ENCODE measurements around the gene PLEKHG4. TPM values are rescaled to one million over a fixed set of nuclear protein-coding genes. Genes with fewer than 3 reads are reported as not detected.

PLEKHG4 gene
- total and polyA plus RNA-seq, 10 donors, result 5.1 to 27.9 (median 13.0) TPM

- WGBS, 5 donors, result 26 to 34% (median 31%) methylated on average over 11 of the region's 11 CpGs
- DNase-seq, result no peak
- peak overlapping the region; percentile 25 to 73 (median 38) for H3K4me3 ChIP-seq
- intact Hi-C loops (cut with DNase I; ENCODE audit: low total_unique reads), result no loop called here
- H3K27me3 ChIP-seq (replicated peaks in 1 of 7), result peaks cover 0 to 23% (median 0%) of the 10 kb centered on the region in 7 donors
- H3K36me3 ChIP-seq, result no peaks in the 10 kb centered on the region
- peaks cover 6 to 41% (median 36%) of the 10 kb centered on the region in 6 donors for H3K4me1 ChIP-seq
- H3K27ac ChIP-seq, result peak overlapping the region in 7 of 8 donors; percentile 14 to 61 (median 51)
- no peak for TF ChIP-seq POLR2AphosphoS5 (IDR thresholded peaks at IDR 0.05)
- no peaks in the 10 kb centered on the region for H3K9me3 ChIP-seq
Measured at GRCh38 chr16:67326115-67326471, 46.8 kb downstream of the PLEKHG4 start.

DNA sequence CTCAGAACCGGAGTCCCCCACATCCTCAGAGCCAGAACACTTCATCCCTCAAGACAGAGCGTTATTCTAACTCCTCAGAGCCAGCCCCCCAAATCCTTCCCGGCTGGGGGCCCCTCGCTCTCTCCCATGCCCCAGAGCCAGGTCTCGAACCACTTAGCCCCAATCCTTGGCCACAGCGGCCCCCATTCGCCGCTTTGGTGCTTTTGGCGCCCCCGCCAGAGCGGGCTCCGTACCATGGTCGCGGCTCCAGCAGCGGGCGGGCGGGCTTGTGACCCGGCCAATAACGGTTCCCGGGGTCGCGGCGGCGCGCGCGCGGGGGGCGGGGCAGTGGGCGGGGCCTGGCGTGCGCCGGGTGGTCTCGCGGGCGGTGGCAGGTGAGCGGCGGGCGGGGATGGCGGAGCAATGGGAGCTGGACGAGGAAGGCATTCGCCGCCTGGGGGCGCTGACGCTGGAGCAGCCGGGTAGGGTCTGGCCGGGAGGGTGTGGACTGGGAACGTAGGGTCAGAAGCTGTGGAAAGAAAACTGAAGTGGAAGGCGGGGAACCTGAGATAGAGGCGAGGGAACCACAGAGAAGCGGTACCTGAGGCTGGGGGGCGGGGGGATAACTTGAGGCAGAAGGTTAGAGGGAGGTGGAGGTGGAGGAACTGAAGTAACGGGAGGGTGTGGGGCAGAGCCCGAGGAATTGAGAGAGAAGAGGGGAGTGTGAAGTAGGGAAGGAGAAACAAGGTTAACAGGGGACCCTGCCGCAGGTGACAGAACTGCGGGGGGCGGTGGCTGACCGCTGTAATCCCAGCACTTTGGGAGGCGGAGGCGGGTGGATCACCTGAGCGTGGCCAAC lies 47.4 kb downstream of the PLEKHG4 start, which contains the start of the genes KCTD19 and LRRC36:
Gene KCTD19, minus strand, starts transcription at position 270 of the 838 bp plus-strand sequence. Its CDS starts 34 bp downstream, at position 236.
Gene LRRC36, plus strand, starts transcription at position 344 of the 838 bp plus-strand sequence. Its CDS starts 48 bp downstream, at position 392.
- Histone ChIP-seq H3K4me3 (peak within 1 kb of the TSS; percentile 25 to 73 (median 38)), H3K27me3 (replicated peaks in 1 of 7) (peaks cover 0 to 23% (median 0%) of the 10 kb centered on the region in 7 donors), H3K9me3 (no peaks in the 10 kb centered on the region), H3K27ac (peak within 1 kb of the TSS in 7 of 8 donors; percentile 14 to 61 (median 51)), H3K4me1 (peaks cover 6 to 41% (median 36%) of the 10 kb centered on the region in 6 donors), H3K36me3 (no peaks in the 10 kb centered on the region)
- TF ChIP-seq, protein P1, sequence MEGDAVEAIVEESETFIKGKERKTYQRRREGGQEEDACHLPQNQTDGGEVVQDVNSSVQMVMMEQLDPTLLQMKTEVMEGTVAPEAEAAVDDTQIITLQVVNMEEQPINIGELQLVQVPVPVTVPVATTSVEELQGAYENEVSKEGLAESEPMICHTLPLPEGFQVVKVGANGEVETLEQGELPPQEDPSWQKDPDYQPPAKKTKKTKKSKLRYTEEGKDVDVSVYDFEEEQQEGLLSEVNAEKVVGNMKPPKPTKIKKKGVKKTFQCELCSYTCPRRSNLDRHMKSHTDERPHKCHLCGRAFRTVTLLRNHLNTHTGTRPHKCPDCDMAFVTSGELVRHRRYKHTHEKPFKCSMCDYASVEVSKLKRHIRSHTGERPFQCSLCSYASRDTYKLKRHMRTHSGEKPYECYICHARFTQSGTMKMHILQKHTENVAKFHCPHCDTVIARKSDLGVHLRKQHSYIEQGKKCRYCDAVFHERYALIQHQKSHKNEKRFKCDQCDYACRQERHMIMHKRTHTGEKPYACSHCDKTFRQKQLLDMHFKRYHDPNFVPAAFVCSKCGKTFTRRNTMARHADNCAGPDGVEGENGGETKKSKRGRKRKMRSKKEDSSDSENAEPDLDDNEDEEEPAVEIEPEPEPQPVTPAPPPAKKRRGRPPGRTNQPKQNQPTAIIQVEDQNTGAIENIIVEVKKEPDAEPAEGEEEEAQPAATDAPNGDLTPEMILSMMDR (IDR thresholded peaks at IDR 0.05 in 8 of 11, conservative IDR thresholded peaks at IDR 0.05 in 3 of 11), result peak in 7 of 11 experiments; percentile 18 to 53 (median 49)
- TF ChIP-seq POLR2AphosphoS5 (IDR thresholded peaks at IDR 0.05) (peak in 1 of 3 donors; percentile 34), POLR2A (IDR thresholded peaks at IDR 0.05) (no peak)
- intact Hi-C loops (cut with DNase I; ENCODE audit: low total_unique reads), result no loop called here
- 9 to 13% (median 10%) methylated on average over 44 to 61 of the region's 61 CpGs for WGBS, 5 donors
- DNase-seq, result peak; percentile 84

DNA sequence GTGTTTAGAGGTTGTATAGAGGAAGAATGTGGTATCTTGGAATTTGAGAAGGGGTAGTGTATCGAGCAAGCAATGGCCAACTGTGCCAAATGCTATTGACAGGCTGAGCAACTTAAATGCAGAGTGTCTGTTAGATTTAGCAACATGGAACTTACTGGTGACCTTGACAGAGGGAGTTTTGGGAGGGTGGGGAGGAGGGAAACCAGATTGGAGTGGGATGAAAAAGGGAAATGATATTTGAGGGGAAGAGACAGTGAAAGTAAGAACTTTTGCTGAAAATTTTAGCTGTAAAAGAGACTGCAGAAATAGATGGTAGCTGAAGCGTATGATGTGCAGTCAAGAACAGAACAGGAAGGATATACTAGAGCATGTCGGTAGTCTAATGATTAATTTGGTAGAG lies 48.4 kb downstream of the PLEKHG4 start:
- Histone ChIP-seq H3K36me3 (no peaks in the 10 kb centered on the region), H3K4me1 (peaks cover 6 to 41% (median 36%) of the 10 kb centered on the region in 6 donors), H3K27me3 (replicated peaks in 1 of 7) (peaks cover 0 to 23% (median 0%) of the 10 kb centered on the region in 7 donors), H3K9me3 (no peaks in the 10 kb centered on the region), H3K27ac (peak overlapping the region in 2 of 8 donors; percentile 29 to 57), H3K4me3 (no peak overlapping the region)
- no peak for TF ChIP-seq POLR2AphosphoS5 (IDR thresholded peaks at IDR 0.05)
- TF ChIP-seq, protein P1 (IDR thresholded peaks at IDR 0.05 in 8 of 11, conservative IDR thresholded peaks at IDR 0.05 in 3 of 11), result no peak
- TF ChIP-seq POLR2A (IDR thresholded peaks at IDR 0.05), result no peak
- WGBS, 5 donors, result 21 to 37% (median 26%) methylated on average over 3 of the region's 3 CpGs
- no peak for DNase-seq
- intact Hi-C loops (cut with DNase I; ENCODE audit: low total_unique reads), result no loop called here

- Histone ChIP-seq H3K9me3 (peaks cover 0 to 10% (median 7%) of the 10 kb centered on the region in 8 donors), H3K27ac (no peak overlapping the region), H3K4me1 (peaks cover 6 to 33% (median 31%) of the 10 kb centered on the region in 6 donors), H3K4me3 (no peak overlapping the region), H3K36me3 (no peaks in the 10 kb centered on the region), H3K27me3 (replicated peaks in 1 of 7) (peaks cover 0 to 23% (median 0%) of the 10 kb centered on the region in 7 donors)
- intact Hi-C loops (cut with DNase I; ENCODE audit: low total_unique reads), result no loop called here
- WGBS, 5 donors, result 82 to 93% (median 84%) methylated on average over 5 of the region's 5 CpGs
- DNase-seq, result no peak
- TF ChIP-seq POLR2AphosphoS5 (IDR thresholded peaks at IDR 0.05) (no peak), POLR2A (IDR thresholded peaks at IDR 0.05) (no peak)
- TF ChIP-seq, protein P1 (IDR thresholded peaks at IDR 0.05 in 8 of 11, conservative IDR thresholded peaks at IDR 0.05 in 3 of 11), result no peak
Measured at GRCh38 chr16:67329901-67330300, 50.6 kb downstream of the PLEKHG4 start.
